Activated B cell treated with CpG ODN at 0.5 μM for 24 hours (primary cell): Measurements from ENCODE around the gene RPSA. TPM values are rescaled to one million over a fixed set of nuclear protein-coding genes. Genes with fewer than 3 reads are reported as not detected.

Source experiments
- ATAC-seq: fragments of 200-7000 bp; cut with Tn5 transposase; one replicate; pipeline ENCODE4 v1.10.0; 2021; ENCODE audit warnings: low read depth, mild to moderate bottlenecking, moderate library complexity
- CTCF ChIA-PET: fragments of 350-600 bp; sonication (Branson Sonifier 250); formaldehyde crosslinking; loops from one replicate; lab custom pipeline; 2021; ENCODE audit warnings: antibody characterized with exemption; lab: Charles Lee
- POLR2A ChIA-PET: fragments of 350-600 bp; sonication (Branson Sonifier 250); formaldehyde crosslinking; loops from one replicate; lab custom pipeline; 2021; ENCODE audit warnings: antibody characterized with exemption; lab: Charles Lee
- DNase-seq: peaks from one replicate; pipeline ENCODE4 v3.0.0; 2022
- H3K27ac Mint-ChIP-seq: one replicate; pipeline ENCODE4 v1.8.0; 2020; ENCODE audit warnings: mixed read lengths
- H3K27me3 Mint-ChIP-seq: one replicate; pipeline ENCODE4 v1.8.0; 2021; ENCODE audit warnings: mixed read lengths
- H3K36me3 Mint-ChIP-seq: one replicate; pipeline ENCODE4 v1.8.0; 2021; ENCODE audit warnings: low read depth, mixed read lengths
- H3K4me1 Mint-ChIP-seq: one replicate; pipeline ENCODE4 v1.8.0; 2021; ENCODE audit warnings: mixed read lengths
- H3K4me3 Mint-ChIP-seq: one replicate; pipeline ENCODE4 v1.8.0; 2020; ENCODE audit warnings: mild to moderate bottlenecking, mixed read lengths
- H3K9me3 Mint-ChIP-seq: one replicate; pipeline ENCODE4 v1.8.0; 2020; ENCODE audit warnings: mixed read lengths
- intact Hi-C: fragments of 100-400 bp; cut with micrococcal nuclease; formaldehyde crosslinking; loops from one replicate; pipeline ENCODE4 v1.15.1; 2024
- total RNA-seq: library from RNA; stranded (reverse); gene quantifications from 2 replicates; pipeline ENCODE4 v1.2.3, GENCODE V29; 2022
- TF ChIP-seq, protein P1 (sequence below): fragments of 200-600 bp; IDR thresholded peaks from one replicate; pipeline ENCODE4 v1.8.0; 2022; ENCODE audit warnings: antibody characterized with exemption, mild to moderate bottlenecking

Gene RPSA
- total RNA-seq: 2,697 and 2,952 TPM in 2 replicates

DNA sequence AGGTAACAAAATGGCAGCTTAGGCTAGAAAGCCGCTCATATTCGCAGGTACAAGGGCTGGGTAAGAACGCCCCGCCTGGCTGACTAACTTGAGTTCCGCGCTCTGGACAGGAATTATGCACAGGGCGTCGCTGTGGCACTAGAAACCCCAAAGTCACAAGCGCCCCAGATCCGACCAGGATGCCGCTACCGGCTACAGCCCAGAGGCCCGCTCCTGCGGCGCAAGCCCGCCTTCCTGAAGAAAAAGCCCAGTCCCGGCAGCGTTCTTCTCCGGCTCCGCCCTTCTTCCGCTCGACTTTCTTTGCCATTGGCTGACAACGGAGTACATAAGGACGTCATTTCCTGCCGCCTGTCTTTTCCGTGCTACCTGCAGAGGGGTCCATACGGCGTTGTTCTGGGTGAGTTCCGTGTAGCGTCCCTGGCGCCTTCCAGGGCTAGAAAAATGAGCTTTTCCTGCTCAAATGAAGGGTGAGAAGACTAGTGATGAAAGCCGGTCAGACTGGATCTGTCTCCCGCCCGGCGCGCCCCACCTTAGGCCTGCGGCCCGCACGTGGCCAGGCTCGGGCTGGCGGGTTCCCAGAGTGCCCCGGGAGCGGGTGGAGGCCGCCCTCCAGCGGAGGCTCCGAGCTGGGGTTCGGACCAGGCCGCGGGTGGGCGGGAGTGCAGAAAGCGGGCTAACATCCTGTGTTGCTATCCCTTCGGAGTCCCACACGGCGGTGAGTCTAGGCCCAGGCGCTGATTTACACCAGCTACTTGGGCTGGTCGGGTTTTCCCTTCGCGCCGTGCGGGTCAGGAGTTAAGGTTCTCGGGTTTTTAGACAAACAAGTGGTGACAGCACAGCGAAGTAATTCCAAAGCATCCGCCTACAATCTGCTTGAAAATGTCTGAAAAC, at the start of gene RPSA:
Gene RPSA (plus strand): TSS at position 353 of the 891 bp plus-strand sequence. CDS start 934 bp downstream, outside the sequence.
- H3K36me3 Mint-ChIP-seq: peaks cover 59% of the 10 kb centered on the region
- H3K4me3 Mint-ChIP-seq: peak within 1 kb of the TSS; percentile 94
- no peaks in the 10 kb centered on the region for H3K9me3 Mint-ChIP-seq
- ATAC-seq (peak; percentile 90), DNase-seq (peak; percentile 80)
- peak within 1 kb of the TSS; percentile 96 for H3K27ac Mint-ChIP-seq
- ChIA-PET CTCF (interaction anchor here (0.6 to 3.7 kb wide), 6 partner anchors 15 to 217 kb away, joined by 3 to 16 read pairs (median 4); no protein-coding TSS in a partner anchor), POLR2A (interaction anchor here (0.6 to 5.9 kb wide), 11 partner anchors 9 to 1269 kb away, joined by 3 to 101 read pairs (median 5); partner anchors contain the start of genes ACAA1, GORASP1, SLC25A38 and TTC21A)
- peaks cover 48% of the 10 kb centered on the region for H3K4me1 Mint-ChIP-seq
- intact Hi-C loops: loop anchor here (1.0 to 2.0 kb wide), 7 partner anchors 17 to 1270 kb away; partner anchors contain the start of genes ACAA1, EIF1B, GORASP1 and SCN11A
- no peaks in the 10 kb centered on the region for H3K27me3 Mint-ChIP-seq
- TF ChIP-seq, protein P1, sequence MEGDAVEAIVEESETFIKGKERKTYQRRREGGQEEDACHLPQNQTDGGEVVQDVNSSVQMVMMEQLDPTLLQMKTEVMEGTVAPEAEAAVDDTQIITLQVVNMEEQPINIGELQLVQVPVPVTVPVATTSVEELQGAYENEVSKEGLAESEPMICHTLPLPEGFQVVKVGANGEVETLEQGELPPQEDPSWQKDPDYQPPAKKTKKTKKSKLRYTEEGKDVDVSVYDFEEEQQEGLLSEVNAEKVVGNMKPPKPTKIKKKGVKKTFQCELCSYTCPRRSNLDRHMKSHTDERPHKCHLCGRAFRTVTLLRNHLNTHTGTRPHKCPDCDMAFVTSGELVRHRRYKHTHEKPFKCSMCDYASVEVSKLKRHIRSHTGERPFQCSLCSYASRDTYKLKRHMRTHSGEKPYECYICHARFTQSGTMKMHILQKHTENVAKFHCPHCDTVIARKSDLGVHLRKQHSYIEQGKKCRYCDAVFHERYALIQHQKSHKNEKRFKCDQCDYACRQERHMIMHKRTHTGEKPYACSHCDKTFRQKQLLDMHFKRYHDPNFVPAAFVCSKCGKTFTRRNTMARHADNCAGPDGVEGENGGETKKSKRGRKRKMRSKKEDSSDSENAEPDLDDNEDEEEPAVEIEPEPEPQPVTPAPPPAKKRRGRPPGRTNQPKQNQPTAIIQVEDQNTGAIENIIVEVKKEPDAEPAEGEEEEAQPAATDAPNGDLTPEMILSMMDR: no peak

DNA sequence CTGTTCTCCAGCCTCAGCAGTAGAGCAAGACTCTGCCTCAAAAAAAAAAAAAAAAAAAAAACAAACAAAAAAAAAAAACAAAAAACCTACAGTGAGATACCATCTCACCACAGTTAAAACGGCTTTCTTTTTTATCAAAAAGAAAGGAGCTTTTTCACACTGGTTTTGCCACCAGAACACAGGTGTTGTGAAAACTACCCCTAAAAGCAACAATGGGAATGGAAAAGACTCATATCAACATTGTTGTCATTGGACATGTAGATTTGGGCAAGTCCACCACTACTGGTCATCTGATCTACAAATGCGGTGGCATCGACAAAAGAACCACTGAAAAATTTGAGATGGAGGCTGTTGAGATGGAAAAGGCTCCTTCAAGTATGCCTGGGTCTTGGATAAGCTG, 48.2 kb upstream of the RPSA start:
- ChIA-PET POLR2A (interaction anchor here (0.5 kb wide), 1 partner anchor 26 kb away, joined by 6 read pairs; no protein-coding TSS in a partner anchor), CTCF (no interaction called here)
- intact Hi-C loops: no loop called here
- TF ChIP-seq, protein P1: no peak
- no peak for ATAC-seq
- DNase-seq: no peak
- no peak overlapping the region for H3K4me3 Mint-ChIP-seq
- peaks cover 1% of the 10 kb centered on the region for H3K4me1 Mint-ChIP-seq
- H3K9me3 Mint-ChIP-seq: no peaks in the 10 kb centered on the region
- H3K36me3 Mint-ChIP-seq: no peaks in the 10 kb centered on the region
- no peaks in the 10 kb centered on the region for H3K27me3 Mint-ChIP-seq
- no peak overlapping the region for H3K27ac Mint-ChIP-seq

DNA sequence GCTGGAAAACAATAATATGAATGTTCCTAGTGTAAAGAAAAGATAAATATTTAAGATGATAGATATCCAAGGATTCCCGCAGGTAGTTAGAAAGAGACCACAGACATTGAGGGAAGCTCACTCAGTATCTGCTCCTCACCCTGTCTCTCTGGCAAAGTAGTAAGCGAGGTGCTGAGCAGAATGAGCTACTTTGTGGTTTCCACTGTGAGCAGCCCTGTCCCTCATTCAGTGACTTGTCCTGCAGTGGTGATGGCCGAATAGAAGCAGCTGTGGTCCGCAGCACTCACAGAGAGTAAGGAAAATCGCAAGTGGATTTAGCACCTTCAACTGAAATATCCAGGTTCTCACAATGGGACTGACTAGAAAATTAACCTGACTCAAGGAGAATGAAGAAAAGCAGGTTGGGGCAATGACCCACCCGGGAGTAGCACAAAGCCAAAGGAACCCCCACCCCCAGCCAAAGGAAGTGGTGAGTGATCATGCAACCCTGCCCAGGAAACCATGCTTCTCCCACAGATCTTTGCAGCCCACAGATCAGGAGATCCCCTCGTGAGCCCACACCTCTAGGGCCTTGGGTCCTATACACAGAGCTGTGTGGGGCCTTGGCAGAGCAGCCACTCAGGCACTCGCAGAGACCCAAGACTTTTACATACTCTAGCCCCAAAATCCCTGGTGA, 45.1 kb upstream of the RPSA start:
- H3K27me3 Mint-ChIP-seq: no peaks in the 10 kb centered on the region
- ChIA-PET POLR2A (no interaction called here), CTCF (interaction anchor here (0.9 kb wide), 1 partner anchor 73 kb away, joined by 3 read pairs; no protein-coding TSS in a partner anchor)
- peaks cover 1% of the 10 kb centered on the region for H3K4me1 Mint-ChIP-seq
- H3K9me3 Mint-ChIP-seq: no peaks in the 10 kb centered on the region
- TF ChIP-seq, protein P1: no peak
- H3K27ac Mint-ChIP-seq: no peak overlapping the region
- DNase-seq: no peak
- intact Hi-C loops: no loop called here
- H3K4me3 Mint-ChIP-seq: no peak overlapping the region
- no peak for ATAC-seq
- no peaks in the 10 kb centered on the region for H3K36me3 Mint-ChIP-seq

DNA sequence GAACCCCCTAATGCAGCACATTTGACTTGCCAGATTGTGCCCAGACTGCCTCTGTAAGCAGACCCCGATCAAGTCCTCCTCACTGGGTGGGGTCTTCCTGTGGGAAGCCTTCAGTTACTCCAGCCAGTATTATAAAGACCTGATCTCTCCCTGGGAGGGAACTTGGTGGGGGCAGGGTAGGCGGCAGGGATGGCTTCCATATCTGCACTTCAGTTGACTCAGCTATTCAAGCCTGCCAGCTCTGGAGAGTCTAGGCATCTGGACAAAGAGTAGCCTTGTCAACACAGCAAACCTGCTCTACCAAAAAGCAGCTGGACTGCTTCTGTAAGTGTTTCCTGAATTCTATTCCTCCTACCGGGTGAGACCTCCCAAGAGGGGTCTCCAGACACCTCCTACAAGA, 44.3 kb upstream of the RPSA start:
- Mint-ChIP-seq H3K36me3 (no peaks in the 10 kb centered on the region), H3K4me3 (no peak overlapping the region), H3K4me1 (peaks cover 1% of the 10 kb centered on the region), H3K9me3 (no peaks in the 10 kb centered on the region), H3K27me3 (no peaks in the 10 kb centered on the region), H3K27ac (no peak overlapping the region)
- intact Hi-C loops: no loop called here
- ChIA-PET CTCF (no interaction called here), POLR2A (no interaction called here)
- no peak for ATAC-seq
- DNase-seq: no peak
- TF ChIP-seq, protein P1: no peak
